ENCODE measurements around the gene SETBP1. TPM values are rescaled to one million over a fixed set of nuclear protein-coding genes. Genes with fewer than 3 reads are reported as not detected.

SETBP1 gene
- polyA plus RNA-seq, 1 donor, result 14.8 TPM

DNA sequence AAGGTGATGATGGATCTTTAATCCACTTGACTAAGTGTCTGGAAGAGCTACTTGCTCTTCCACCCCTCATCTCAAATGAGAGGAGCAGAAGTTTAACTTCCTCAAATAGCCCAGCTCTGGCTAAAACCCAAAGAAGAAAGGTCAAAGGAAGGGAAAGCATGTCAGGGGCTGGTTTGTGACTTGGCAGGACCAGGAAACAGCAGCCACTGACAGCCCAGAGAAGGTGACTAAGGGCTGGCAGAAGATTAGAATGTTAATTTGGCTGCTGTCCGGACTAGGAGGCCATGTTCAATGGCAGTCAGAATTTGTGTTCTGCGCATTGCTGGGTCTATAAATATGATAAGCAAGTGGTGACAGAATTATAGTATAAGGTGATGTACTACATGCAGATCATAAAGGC lies 386.2 kb downstream of the SETBP1 start:
- no peak for DNase-seq (ENCODE audit: low read depth)

DNA sequence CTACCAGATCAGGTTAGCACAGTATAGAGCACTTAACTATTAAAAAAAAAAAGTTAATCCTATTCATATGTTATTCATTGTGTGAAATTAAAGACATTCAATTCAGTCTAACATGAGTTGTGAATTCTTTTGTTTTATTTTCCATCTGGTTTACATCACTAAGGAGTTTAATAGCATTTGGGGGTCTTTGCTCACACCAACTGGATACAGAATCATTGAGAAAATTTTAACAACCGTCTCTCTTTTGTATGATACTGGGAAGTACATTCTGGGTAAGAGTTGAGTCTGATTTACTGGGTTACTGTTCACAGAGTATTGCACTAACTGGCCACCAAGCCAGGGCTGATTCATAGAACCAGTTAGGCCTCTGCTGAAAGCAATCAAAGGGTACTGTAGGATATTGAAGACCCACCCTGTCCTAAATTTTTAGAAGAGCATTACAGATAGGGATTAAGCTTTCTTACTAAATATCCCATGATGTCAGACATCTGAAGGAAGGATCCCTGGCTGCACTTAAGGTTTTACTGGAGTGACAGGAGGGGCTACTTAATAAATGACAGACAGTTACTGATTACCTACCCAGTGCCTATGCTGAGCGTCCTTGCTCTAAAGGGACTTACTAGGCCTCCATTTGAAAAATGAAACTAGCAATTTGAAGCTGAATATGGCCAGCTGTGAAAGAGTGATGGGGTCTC lies 387.9 kb downstream of the SETBP1 start:
- no peak for DNase-seq (ENCODE audit: low read depth)

DNA sequence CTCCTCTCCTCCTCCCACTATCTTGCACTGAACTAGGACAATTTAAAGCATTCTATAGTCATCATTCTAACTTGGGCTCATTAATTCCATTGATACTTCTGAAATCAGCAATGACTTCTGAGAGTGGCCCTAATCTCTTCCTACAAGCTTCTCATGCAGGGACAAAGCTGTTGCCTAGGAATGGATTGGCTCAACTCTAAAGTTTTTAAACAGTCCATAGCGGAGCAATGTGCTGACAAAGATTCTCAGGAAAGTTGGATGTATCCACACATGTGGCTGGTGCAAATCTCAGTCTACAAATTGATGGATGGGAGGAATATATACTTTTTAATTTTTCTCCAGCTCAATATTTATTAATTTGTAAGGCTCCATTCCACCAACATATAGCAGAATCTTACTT lies 388.9 kb downstream of the SETBP1 start:
- DNase-seq (ENCODE audit: low read depth), result no peak

GRCh38 chr18:45071956-45072355 lies 391.3 kb downstream of the SETBP1 start:
- DNase-seq (ENCODE audit: low read depth), result no peak

GRCh38 chr18:45073556-45073955 lies 392.9 kb downstream of the SETBP1 start:
- DNase-seq (ENCODE audit: low read depth), result no peak

DNA sequence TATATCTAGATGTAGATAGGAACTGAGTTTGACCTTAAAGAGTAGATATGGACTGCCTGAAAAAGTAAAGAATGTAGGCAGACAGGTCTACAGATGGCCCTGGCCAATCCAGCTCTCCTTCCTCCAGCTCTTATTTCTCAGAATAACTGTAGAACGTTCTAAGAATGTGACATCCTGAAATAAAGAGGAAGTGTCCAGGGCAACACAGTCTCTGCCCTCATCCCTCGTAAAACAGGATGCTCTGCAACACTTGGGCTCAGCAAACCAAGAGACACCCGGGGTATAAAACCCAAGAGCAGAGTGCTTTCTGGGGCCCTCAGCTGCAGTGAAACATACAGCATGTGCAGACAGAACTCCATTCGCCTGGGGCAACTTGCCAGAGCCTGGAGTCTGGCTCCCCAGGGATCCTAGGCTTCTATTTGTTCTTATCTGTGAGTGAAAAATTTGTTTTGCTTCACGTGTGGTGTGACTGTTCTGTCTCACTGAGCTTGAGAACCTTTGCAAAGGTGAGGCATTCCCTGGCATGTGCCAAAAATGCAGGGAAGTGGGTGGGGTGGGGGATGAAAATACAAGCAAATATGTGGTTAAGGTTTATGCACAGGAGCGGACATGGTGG lies 401.0 kb downstream of the SETBP1 start:
- no peak for DNase-seq (ENCODE audit: low read depth)

DNA sequence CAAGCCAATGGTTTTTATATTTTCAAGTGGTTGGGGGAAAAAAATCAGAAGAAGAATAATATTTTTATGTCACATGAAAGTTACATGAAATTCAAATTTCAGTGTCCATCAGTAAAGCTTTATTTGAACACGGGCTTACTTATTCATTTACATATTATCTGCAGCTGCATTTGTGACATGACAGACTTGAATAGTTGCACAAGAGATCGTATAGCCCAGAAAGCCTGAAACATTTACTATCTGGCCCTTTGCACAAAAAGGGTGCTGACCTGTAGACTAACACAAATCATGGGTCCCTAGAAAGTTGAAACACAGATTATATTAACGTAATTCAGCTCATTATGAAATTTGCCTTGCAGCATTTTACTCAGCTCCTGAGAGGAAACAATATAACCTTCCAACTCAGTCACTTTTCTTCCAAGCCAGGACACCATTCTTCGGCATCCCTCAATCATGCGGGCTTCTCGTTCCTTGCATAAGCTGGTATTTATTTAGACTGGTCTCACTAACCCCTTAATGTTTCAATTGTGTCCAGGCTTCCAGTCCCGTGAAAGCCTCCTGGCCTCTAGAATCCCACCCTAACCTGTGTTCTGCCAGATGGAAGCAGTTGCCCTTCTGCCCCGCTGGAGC lies 402.7 kb downstream of the SETBP1 start:
- no peak for DNase-seq (ENCODE audit: low read depth)

GRCh38 chr18:45084206-45084605 lies 403.5 kb downstream of the SETBP1 start:
- DNase-seq (ENCODE audit: low read depth), result no peak

DNA sequence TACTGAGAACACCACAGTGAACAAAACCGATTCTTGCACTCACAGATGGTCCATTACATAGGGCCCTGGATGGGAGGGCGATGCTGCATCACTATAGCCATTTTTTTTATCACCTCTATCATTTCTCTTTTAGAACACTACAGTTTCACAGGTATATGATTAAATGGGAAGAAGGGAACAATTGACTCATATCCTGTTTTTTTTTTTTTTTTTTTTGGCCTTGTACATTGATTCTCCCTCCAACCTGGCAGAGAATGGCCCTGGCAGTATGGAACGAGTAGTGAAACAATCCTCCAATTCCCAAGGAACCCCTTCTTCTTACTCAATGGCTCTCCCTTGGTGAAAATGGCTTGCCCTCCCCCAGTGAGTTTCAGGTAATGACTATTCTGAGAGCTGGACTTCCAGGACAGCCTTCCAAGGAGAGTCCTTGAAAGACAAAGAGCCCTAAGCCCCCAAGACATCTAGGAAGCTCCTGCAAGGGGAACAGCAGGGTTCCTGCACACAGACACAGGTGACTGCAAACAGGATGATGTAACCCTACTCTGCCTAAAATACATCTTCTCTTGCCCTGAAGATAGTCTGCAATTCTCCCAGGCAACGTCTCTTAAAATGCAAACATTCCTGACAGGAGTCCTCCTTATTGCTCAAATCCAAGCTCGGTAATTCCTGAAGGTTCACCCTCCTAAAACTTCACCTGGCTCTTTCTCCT lies 405.4 kb downstream of the SETBP1 start:
- no peak for DNase-seq (ENCODE audit: low read depth)

GRCh38 chr18:45086777-45087176 lies 406.1 kb downstream of the SETBP1 start:
- no peak for DNase-seq (ENCODE audit: low read depth)

GRCh38 chr18:45090526-45091140 lies 409.9 kb downstream of the SETBP1 start:
- no peak for DNase-seq (ENCODE audit: low read depth)

DNA sequence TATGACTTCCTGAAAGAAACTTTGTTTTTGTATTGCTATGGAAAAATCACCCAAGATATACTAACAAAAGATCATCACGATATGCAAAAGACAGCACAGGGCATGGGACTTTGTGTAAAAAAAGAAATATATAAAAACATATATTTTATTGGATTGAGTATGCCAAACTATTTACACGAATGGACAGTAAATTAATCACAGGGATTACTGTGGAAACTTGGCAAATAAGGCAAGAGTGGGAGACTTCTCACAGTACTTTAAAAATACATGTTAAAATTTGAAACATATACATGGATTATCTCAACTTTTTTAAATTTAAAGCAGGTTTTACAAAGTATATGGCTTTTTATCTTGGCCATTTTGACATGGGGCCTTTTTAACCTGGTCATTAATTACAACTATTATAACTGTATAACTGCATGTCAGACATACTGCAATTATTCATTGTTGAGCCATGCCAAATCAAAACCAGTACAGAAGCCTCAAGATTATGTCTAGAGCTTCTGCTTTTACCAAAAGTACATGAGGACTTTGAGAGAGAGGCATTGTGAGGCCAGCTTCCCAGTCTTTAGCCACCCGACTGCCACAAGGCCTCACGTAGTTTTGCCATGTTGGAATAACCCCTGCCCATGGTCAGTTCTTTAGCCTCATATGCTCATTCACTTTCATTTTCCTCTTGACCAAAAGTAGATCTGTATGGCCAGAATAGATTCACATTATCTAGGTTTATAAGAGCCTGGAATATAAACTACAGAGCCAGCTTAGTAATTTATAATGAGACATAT lies 419.8 kb downstream of the SETBP1 start:
- DNase-seq (ENCODE audit: low read depth), result no peak

DNA sequence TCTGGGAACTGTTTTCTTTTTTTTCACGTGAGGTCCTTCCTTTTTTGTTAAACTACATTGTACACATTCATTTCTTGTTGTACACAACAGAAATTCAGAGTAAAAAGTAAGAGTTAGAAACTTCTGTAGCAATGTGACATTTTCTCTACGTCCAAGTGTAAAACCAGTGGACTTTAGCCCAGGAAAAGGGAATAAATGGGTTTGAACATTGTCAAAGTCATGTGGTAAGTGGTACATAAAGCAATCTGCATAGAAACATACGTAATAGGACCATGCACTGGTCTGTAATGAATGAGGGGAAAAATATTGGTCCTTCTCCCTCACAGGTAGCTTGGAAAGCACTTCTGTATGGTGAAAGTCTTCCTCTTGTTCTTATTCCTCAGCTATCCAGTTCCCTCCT lies 421.4 kb downstream of the SETBP1 start:
- no peak for DNase-seq (ENCODE audit: low read depth)

GRCh38 chr18:45102863-45103262 lies 422.2 kb downstream of the SETBP1 start:
- no peak for DNase-seq (ENCODE audit: low read depth)

- no peak for DNase-seq (ENCODE audit: low read depth)
Observed at GRCh38 chr18:45103319-45104048, 422.8 kb downstream of the SETBP1 start.

- no peak for DNase-seq (ENCODE audit: low read depth)
Observed at GRCh38 chr18:45104049-45104395, 423.3 kb downstream of the SETBP1 start.

DNA sequence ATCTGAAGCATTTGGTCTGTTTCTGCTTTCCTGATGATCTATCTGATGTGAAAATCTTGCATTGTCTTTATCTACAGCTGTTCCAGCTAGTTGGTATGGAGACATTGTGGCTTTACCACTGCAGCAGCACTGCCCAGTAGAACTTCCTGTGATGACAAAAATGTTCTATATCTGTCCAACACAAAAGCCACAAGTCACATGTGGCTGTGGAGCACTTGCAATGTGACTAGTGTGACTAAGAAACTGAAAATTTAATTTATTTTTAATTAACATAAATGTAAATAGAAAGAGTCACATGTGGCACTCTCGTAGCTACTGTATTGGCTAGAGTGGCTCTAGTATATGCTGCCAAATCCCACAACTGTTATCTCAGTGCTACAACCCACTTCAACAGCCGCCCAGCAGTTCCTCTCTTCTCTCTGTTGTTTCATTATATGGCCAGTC lies 425.7 kb downstream of the SETBP1 start:
- no peak for DNase-seq (ENCODE audit: low read depth)

GRCh38 chr18:45107425-45107824 lies 426.7 kb downstream of the SETBP1 start:
- no peak for DNase-seq (ENCODE audit: low read depth)

DNA sequence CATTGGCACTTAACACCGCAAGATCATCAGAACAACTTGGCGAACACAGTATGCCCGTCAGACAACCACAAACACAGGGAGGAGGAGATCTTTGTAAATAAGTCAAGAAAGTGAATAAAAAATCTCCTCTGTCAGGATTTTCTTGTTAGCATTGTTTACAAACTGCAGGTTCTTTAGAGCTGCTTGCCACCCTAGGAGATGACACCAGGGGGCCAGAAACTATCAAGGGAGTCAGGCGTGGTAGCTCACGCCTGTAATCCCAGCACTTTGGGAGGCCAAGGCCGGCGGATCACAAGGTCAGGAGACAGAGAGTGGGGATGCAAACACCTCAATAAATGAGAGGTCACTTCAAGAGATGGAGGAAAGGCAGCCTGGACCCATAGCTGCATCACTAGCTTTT lies 428.1 kb downstream of the SETBP1 start:
- DNase-seq (ENCODE audit: low read depth), result no peak

DNA sequence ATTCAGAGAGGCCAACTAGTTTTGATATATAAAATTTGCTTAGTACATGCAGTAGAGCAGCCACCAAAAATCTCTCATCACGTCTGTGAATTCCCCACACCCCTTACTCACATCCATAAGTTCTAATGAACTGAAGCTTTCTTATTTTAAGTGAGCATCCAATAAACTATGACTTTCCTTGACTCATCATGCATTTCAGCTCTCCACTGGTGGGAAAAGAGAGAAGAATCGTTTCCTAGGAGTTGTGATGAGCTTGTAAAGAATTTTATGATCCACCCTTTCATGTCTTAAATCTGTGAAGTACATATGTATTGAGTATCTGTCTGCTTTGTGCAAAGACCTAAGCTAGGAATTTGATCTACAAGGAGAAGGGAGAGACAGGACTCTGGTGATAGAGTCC lies 428.6 kb downstream of the SETBP1 start:
- DNase-seq (ENCODE audit: low read depth), result no peak

GRCh38 chr18:45109706-45110105 lies 429.0 kb downstream of the SETBP1 start:
- DNase-seq (ENCODE audit: low read depth), result no peak

All from forelimb muscle (tissue), 1 donor.